Psoas muscle (tissue), 8 donors: Measurements from ENCODE around the gene CEP250. TPM values are rescaled to one million over a fixed set of nuclear protein-coding genes. Genes with fewer than 3 reads are reported as not detected.

Experiments used
- ATAC-seq, 4 donors: fragments of 200-7000 bp; cut with Tn5 transposase; one replicate each; pipeline ENCODE4 v1.9.1; 2020; ENCODE audit warnings: moderate library complexity in 3 of 4, mild to moderate bottlenecking in 2 of 4
- DNase-seq, 2 donors: peaks; one replicate each; pipeline ENCODE4 v3.0.0-alpha.2; 2020
- H3K27ac ChIP-seq: fragments of 200-600 bp; one replicate; pipeline ENCODE4 v1.8.0; 2022
- H3K27me3 ChIP-seq, 3 donors: fragments of 200-600 bp in 1 of 3; one replicate each; pipeline versions ENCODE4 v1.6.1 to v1.8.0; 2013 to 2022; ENCODE audit warnings: low read length in 2 of 3, mild to moderate bottlenecking in 2 of 3, moderate library complexity in 1 of 3; ENCODE audit not compliant: insufficient read depth in 3 of 3
- H3K36me3 ChIP-seq, 2 donors: fragments of 200-600 bp in 1 of 2; one replicate each; pipeline versions ENCODE4 v1.6.1 to v1.8.0; 2013 to 2022; ENCODE audit warnings: low read depth in 1 of 2, mild to moderate bottlenecking in 1 of 2, moderate library complexity in 1 of 2; ENCODE audit not compliant: insufficient read depth in 1 of 2
- H3K4me1 ChIP-seq: fragments of 200-600 bp; one replicate; pipeline ENCODE4 v1.8.0; 2022
- H3K4me3 ChIP-seq: fragments of 200-600 bp; one replicate; pipeline ENCODE4 v1.8.0; 2022; ENCODE audit warnings: mild to moderate bottlenecking
- H3K9me3 ChIP-seq: fragments of 200-600 bp; one replicate; pipeline ENCODE4 v1.8.0; 2022
- WGBS, 3 donors: extraction: QIAGEN DNeasy Blood & Tissue Kit; methylation state at CpG; one replicate each; pipeline versions ENCODE4 v1.1.6 to v1.1.7; 2013; 5-methylcytosine and 5-hydroxymethylcytosine counted together
- intact Hi-C, 2 donors: fragments of 100-400 bp; cut with DNase I; formaldehyde crosslinking; loops; one replicate each; pipeline versions ENCODE4 v1.11.0 to v1.14.2; 2022
- polyA plus RNA-seq, 3 donors: library from polyadenylated mRNA; stranded (reverse); fragments of 200-250 nt; gene quantifications; one replicate each; pipeline ENCODE4 v1.2.3, GENCODE V29; 2013
- total RNA-seq, 4 donors: library from RNA; stranded (reverse); fragmentation: NEBNext Ultra II Directional in 2 of 4; extraction: Animal tissue kit (Norgen Biotek cat#: 25700) in 2 of 4; gene quantifications; one replicate each; pipeline versions ENCODE4 v1.2.1 to v1.2.4, GENCODE V29; 2021 to 2023
- TF ChIP-seq, protein P1 (sequence below): fragments of 200-600 bp; IDR thresholded peaks from one replicate; pipeline ENCODE4 v1.8.0; 2022; ENCODE audit warnings: antibody characterized with exemption
- donor health status: healthy with polysubstance abuse.
- donor health status: DM: no; HTN: no; CAD: no; lungs with moderate emphysema.
- donor health status: Bipolar disorder and iron deficiency.
- donor health status: healthy.
- donor health status: DM: yes; HTN: yes; CAD: no.
- donor health status: DM: no; HTN: no; CAD: no.
- donor health status: DM: no; HTN: no; CAD: no.
- donor health status: DM: yes; HTN: yes; CAD: no.

Gene CEP250
- total and polyA plus RNA-seq, 7 donors = 4.2 to 19.3 (median 17.0) TPM

DNA sequence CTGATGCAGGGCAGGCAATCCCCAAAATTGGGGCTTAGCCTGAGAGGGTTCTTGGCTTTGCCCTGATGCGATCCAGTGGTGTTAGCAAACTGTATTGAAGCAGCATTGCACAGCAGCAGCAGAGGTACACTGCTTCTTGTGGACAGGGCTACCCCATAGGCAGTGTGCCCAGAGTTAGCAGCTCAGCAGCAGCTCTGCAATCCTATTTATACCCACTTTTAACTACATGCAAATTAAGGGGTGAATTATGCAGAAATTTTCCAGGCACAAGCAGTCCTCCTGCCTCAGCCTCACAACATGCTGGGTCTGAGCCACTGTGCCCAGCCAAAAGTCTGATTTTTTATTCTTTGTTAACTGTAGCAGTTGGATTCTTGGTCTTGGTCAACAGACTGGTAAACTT lies 70.2 kb downstream of the CEP250 start:
- no peaks in the 10 kb centered on the region for H3K27me3 ChIP-seq
- no peaks in the 10 kb centered on the region for H3K36me3 ChIP-seq
- 94 to 100% (median 98%) methylated on average over 1 of the region's 1 CpG for WGBS, 3 donors
- intact Hi-C loops = no loop called here
- H3K4me3 ChIP-seq = no peak overlapping the region
- no peaks in the 10 kb centered on the region for H3K9me3 ChIP-seq
- H3K4me1 ChIP-seq = no peaks in the 10 kb centered on the region
- ATAC-seq = no peak
- TF ChIP-seq, protein P1, sequence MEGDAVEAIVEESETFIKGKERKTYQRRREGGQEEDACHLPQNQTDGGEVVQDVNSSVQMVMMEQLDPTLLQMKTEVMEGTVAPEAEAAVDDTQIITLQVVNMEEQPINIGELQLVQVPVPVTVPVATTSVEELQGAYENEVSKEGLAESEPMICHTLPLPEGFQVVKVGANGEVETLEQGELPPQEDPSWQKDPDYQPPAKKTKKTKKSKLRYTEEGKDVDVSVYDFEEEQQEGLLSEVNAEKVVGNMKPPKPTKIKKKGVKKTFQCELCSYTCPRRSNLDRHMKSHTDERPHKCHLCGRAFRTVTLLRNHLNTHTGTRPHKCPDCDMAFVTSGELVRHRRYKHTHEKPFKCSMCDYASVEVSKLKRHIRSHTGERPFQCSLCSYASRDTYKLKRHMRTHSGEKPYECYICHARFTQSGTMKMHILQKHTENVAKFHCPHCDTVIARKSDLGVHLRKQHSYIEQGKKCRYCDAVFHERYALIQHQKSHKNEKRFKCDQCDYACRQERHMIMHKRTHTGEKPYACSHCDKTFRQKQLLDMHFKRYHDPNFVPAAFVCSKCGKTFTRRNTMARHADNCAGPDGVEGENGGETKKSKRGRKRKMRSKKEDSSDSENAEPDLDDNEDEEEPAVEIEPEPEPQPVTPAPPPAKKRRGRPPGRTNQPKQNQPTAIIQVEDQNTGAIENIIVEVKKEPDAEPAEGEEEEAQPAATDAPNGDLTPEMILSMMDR = no peak
- no peak overlapping the region for H3K27ac ChIP-seq
- no peak for DNase-seq

DNA sequence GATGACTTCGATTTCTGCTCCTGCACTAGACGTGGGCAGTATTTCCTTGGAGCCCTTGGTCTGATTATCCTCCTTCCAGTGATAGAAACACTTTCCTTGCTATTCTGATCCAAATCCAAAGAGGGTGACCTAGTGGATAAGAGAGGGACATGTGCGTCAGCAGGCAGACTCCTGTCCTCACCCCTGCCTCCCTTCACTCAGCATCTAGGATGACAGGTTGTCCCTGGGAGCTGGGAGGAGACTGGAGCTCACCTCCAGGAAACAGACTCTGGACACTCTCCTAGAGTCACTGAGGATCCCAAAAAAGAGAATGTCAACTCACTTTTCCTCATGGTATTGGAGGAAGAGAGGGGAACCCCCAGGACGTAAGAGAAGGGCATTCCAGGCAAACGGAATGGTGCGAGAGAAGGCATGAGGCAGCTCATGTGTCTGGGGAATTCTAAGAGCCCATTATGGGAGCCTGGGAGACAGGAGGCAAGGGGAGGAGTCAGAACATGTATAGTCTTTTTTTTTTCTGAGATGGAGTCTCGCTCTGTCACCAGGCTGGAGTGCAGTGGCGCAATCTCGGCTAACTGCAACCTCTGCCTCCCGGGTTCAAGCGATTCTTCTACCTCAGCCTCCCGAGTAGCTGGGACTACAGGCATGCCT lies 71.8 kb downstream of the CEP250 start:
- Histone ChIP-seq H3K4me1 (no peaks in the 10 kb centered on the region), H3K27me3 (no peaks in the 10 kb centered on the region), H3K9me3 (no peaks in the 10 kb centered on the region), H3K4me3 (no peak overlapping the region), H3K27ac (no peak overlapping the region), H3K36me3 (no peaks in the 10 kb centered on the region)
- ATAC-seq (no peak), DNase-seq (no peak)
- intact Hi-C loops = no loop called here
- WGBS, 3 donors = 79 to 82% (median 82%) methylated on average over 11 to 12 of the region's 12 CpGs
- TF ChIP-seq, protein P1 = no peak

DNA sequence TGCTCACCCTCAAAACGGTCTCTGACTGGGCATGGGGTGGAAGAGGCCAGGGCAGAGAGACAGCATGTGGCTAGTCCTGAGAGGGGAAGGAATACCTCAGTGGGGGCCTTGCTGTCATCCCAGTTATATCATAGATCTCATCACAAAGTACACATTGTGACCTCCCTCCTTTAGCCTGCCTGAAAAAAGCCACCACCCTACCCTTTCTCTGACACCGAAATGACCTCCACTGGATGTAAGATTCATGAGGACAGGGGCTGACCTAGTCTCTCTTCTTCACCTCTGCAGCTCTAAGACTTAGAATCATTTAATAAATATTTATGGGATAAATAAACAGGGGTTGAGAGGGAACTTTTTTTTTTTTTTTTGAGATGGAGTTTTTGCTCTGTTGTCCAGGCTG lies 74.2 kb downstream of the CEP250 start, which contains the start of gene C20orf173:
C20orf173 (minus strand) TSS at position 101 of the 400 bp plus-strand sequence. CDS start 279 bp downstream, outside the sequence.
- H3K36me3 ChIP-seq = no peaks in the 10 kb centered on the region
- no peak for ATAC-seq
- no peak within 1 kb of the TSS for H3K4me3 ChIP-seq
- DNase-seq = no peak
- H3K27ac ChIP-seq = no peak within 1 kb of the TSS
- no peaks in the 10 kb centered on the region for H3K9me3 ChIP-seq
- no peaks in the 10 kb centered on the region for H3K27me3 ChIP-seq
- TF ChIP-seq, protein P1 = no peak
- H3K4me1 ChIP-seq = no peaks in the 10 kb centered on the region
- intact Hi-C loops = no loop called here
- WGBS, 3 donors = 78 to 93% (median 82%) methylated on average over 2 of the region's 2 CpGs

DNA sequence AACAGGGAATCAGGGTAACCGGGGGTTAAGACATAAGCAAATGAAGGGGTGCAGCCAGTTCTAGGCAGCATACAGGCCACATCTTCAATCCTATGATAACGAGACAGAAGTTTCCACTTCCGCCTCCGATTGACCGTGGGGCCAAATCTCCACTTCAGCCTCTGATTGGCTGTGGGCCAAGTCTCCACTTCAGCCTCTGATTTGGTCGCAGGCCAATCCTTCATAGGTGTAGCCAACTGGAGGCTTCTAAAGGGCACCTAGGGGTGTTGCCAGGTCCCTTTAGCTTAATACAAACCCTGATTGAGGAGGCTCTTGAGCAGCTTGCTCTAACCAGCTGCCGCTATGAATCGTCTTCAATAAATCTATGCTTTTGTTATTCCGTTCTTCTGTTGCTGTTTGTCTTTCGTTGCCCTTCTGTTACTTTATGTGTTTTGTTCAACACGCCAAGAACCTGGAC lies 84.4 kb downstream of the CEP250 start:
- 54 to 60% (median 56%) methylated on average over 11 of the region's 11 CpGs for WGBS, 3 donors
- intact Hi-C loops = no loop called here
- Histone ChIP-seq H3K9me3 (no peaks in the 10 kb centered on the region), H3K36me3 (peaks cover 0 to 17% of the 10 kb centered on the region in 2 donors), H3K4me1 (peaks cover 10% of the 10 kb centered on the region), H3K4me3 (no peak overlapping the region), H3K27me3 (no peaks in the 10 kb centered on the region), H3K27ac (no peak overlapping the region)
- TF ChIP-seq, protein P1 = no peak
- DNase-seq (peak in 1 of 2 donors; percentile 41), ATAC-seq (no peak)
